SK-N-SH (cell line): Measurements from ENCODE around the gene CD28. TPM values are rescaled to one million over a fixed set of nuclear protein-coding genes. Genes with fewer than 3 reads are reported as not detected.

Experiments
- CTCF ChIA-PET: fragments of 300-600, 350-600 bp; formaldehyde crosslinking; extraction: SDS; loops from one replicate; lab custom pipeline; 2021; lab: Yijun Ruan, JAX
- POLR2A ChIA-PET: fragments of 350-600 bp; sonication (Branson Sonifier 250); formaldehyde crosslinking; extraction: SDS; loops from one replicate; lab custom pipeline; 2020; ENCODE audit warnings: antibody characterized with exemption, inconsistent platforms; lab: Yijun Ruan, JAX
- DNase-seq: peaks from one replicate; pipeline ENCODE4 v3.0.0; 2012
- H2AFZ ChIP-seq: fragments of 200-600 bp; sonication (generic); 2 replicates; pipeline ENCODE4 v1.8.1; 2016; ENCODE audit warnings: antibody characterized with exemption, mild to moderate bottlenecking, low read depth
- H3F3A ChIP-seq: fragments of 200-600 bp; sonication (generic); replicated peaks from 2 replicates; pipeline ENCODE3; 2016; ENCODE audit warnings: antibody characterized with exemption, mild to moderate bottlenecking; ENCODE audit not compliant: insufficient read depth
- H3K27ac ChIP-seq, 2 experiments: fragments of 200-500 bp in 1 of 2; fragments of 200-600 bp in 1 of 2; sonication (Bioruptor generic) in 1 of 2; sonication (generic), shearing (Covaris generic) in 1 of 2; 2 replicates each; pipeline versions ENCODE4 v1.5.1 to v1.6.1; 2014 to 2016; ENCODE audit warnings: low read depth in 2 of 2, inconsistent platforms in 1 of 2, low read length in 1 of 2, mild to moderate bottlenecking in 1 of 2, mixed read lengths in 1 of 2
- H3K27me3 ChIP-seq: fragments of 200-600 bp; sonication (generic), shearing (Covaris generic); 2 replicates; pipeline ENCODE4 v1.6.1; 2016; ENCODE audit warnings: mixed run types; ENCODE audit not compliant: insufficient read depth
- H3K36me3 ChIP-seq, 2 experiments: fragments of 200-500 bp in 1 of 2; fragments of 200-600 bp in 1 of 2; sonication (Bioruptor generic) in 1 of 2; sonication (generic) in 1 of 2; replicated peaks in 1 of 2; 2 replicates each; pipeline versions ENCODE3 to v1.5.1; 2014 to 2016; ENCODE audit warnings: low read length in 1 of 2, mild to moderate bottlenecking in 1 of 2; ENCODE audit not compliant: insufficient read depth in 2 of 2, control insufficient read depth in 1 of 2
- H3K4me1 ChIP-seq, 2 experiments: fragments of 200-500 bp in 1 of 2; fragments of 200-600 bp in 1 of 2; sonication (Bioruptor generic) in 1 of 2; sonication (generic), shearing (Covaris generic) in 1 of 2; 2 replicates each; pipeline versions ENCODE4 v1.5.1 to v1.6.1; 2014 to 2016; ENCODE audit warnings: low read depth in 1 of 2, low read length in 1 of 2, mixed run types in 1 of 2; ENCODE audit not compliant: insufficient read depth in 2 of 2, control insufficient read depth in 1 of 2
- H3K4me2 ChIP-seq: fragments of 200-600 bp; sonication (generic), shearing (Covaris generic); 2 replicates; pipeline ENCODE4 v1.6.1; 2017; ENCODE audit warnings: mixed run types
- H3K4me3 ChIP-seq, 2 experiments: fragments of 200-500 bp in 1 of 2; fragments of 200-600 bp in 1 of 2; sonication (Bioruptor generic) in 1 of 2; sonication (generic), shearing (Covaris generic) in 1 of 2; 2 replicates each; pipeline versions ENCODE4 v1.5.1 to v1.8.1; 2014 to 2016; ENCODE audit warnings: low read depth in 2 of 2, inconsistent platforms in 1 of 2, low read length in 1 of 2, mild to moderate bottlenecking in 1 of 2, mixed read lengths in 1 of 2, moderate library complexity in 1 of 2
- H3K79me2 ChIP-seq: fragments of 200-600 bp; sonication (generic); 2 replicates; pipeline ENCODE4 v1.8.1; 2017; ENCODE audit warnings: mild to moderate bottlenecking; ENCODE audit not compliant: insufficient read depth
- H3K9ac ChIP-seq: fragments of 200-600 bp; sonication (generic); 2 replicates; pipeline ENCODE4 v1.6.1; 2017; ENCODE audit warnings: mixed run types
- H3K9me2 ChIP-seq: fragments of 200-600 bp; sonication (generic); 2 replicates; pipeline ENCODE4 v1.6.1; 2017; ENCODE audit warnings: mixed run types
- H3K9me3 ChIP-seq: fragments of 200-600 bp; sonication (generic); 2 replicates; pipeline ENCODE4 v1.6.1; 2017; ENCODE audit warnings: mixed run types, mild to moderate bottlenecking, moderate library complexity
- H4K20me1 ChIP-seq: fragments of 200-600 bp; sonication (generic); 2 replicates; pipeline ENCODE4 v1.6.1; 2017; ENCODE audit warnings: mild to moderate bottlenecking, mixed run types; ENCODE audit not compliant: insufficient read depth
- ELF1 ChIP-seq: IDR thresholded peaks from 2 replicates; pipeline ENCODE4 v1.4.0; 2012
- EP300 ChIP-seq, 2 experiments: IDR thresholded peaks; 2 replicates each; pipeline versions ENCODE4 v1.4.0 to v1.6.1; 2012; ENCODE audit warnings: borderline replicate concordance in 1 of 2, low read depth in 1 of 2, low read length in 1 of 2
- EZH2phosphoT487 ChIP-seq: fragments of 200-600 bp; sonication (generic); IDR thresholded peaks from 2 replicates; pipeline ENCODE4 v1.6.1; 2017; ENCODE audit warnings: low read depth, mixed run types, mild to moderate bottlenecking, antibody characterized with exemption, moderate library complexity, borderline replicate concordance
- FOXJ3 ChIP-seq: sonication (generic); formaldehyde crosslinking; IDR thresholded peaks from 2 replicates; pipeline ENCODE4 v1.5.1; 2020; ENCODE audit warnings: mild to moderate bottlenecking, missing genetic modification reagents
- JUND ChIP-seq: IDR thresholded peaks from 2 replicates; pipeline ENCODE4 v1.4.0; 2012
- MEF2A ChIP-seq: IDR thresholded peaks from 2 replicates; pipeline ENCODE4 v1.4.0; 2012; ENCODE audit warnings: low read depth, borderline replicate concordance
- NFIC ChIP-seq: IDR thresholded peaks from 2 replicates; pipeline ENCODE4 v1.4.0; 2012; ENCODE audit warnings: borderline replicate concordance
- POLR2AphosphoS5 ChIP-seq: IDR thresholded peaks from 2 replicates; pipeline ENCODE4 v1.6.1; 2012; ENCODE audit warnings: low read depth, low read length
- RAD21 ChIP-seq: IDR thresholded peaks from 2 replicates; pipeline ENCODE4 v1.6.1; 2012; ENCODE audit warnings: mild to moderate bottlenecking, low read length
- RFX5 ChIP-seq: IDR thresholded peaks from 2 replicates; pipeline ENCODE4 v1.6.1; 2012; ENCODE audit warnings: mild to moderate bottlenecking, improper control_type of control experiment, low read length
- RXRA ChIP-seq: IDR thresholded peaks from 2 replicates; pipeline ENCODE4 v1.4.0; 2012; ENCODE audit warnings: low read depth, mild to moderate bottlenecking, borderline replicate concordance
- SIN3A ChIP-seq: IDR thresholded peaks from 2 replicates; pipeline ENCODE4 v1.6.1; 2012; ENCODE audit warnings: low read depth, mild to moderate bottlenecking, low read length, moderate library complexity, borderline replicate concordance
- SMC3 ChIP-seq: IDR thresholded peaks from 2 replicates; pipeline ENCODE4 v1.6.1; 2012; ENCODE audit warnings: low read depth, low read length, improper control_type of control experiment
- USF2 ChIP-seq: fragments of 150-350 bp; IDR thresholded peaks from 2 replicates; pipeline ENCODE4 v1.6.1; 2017; ENCODE audit warnings: antibody characterized with exemption, low read length, low read depth, borderline replicate concordance
- WGBS: methylation state at CpG from one replicate; pipeline ENCODE4 v1.1.6; 2017; ENCODE audit warnings: low lambda C conversion rate; 5-methylcytosine and 5-hydroxymethylcytosine counted together
- polyA plus RNA-seq, 3 experiments: library from polyadenylated mRNA; depleted of rRNA; stranded (reverse); fragments of >200 nt; gene quantifications; 2 replicates each; pipeline ENCODE4 v1.2.3, GENCODE V29; 2012
- TF ChIP-seq, protein P1 (sequence below): IDR thresholded peaks from 2 replicates; pipeline ENCODE4 v1.4.0; 2012; ENCODE audit warnings: low read depth, borderline replicate concordance
- TF ChIP-seq, protein P2 (sequence below): IDR thresholded peaks from 2 replicates; pipeline ENCODE4; 2012

Gene CD28
- polyA plus RNA-seq, 1 of the 3 experiments (the other 2 are of a cell fraction): 0.05 TPM

- no peaks in the 10 kb centered on the region for H4K20me1 ChIP-seq
- no peaks in the 10 kb centered on the region for H3K27me3 ChIP-seq
- H3K4me3 ChIP-seq: no peak overlapping the region
- no peak overlapping the region for H3K9ac ChIP-seq
- POLR2A ChIA-PET: no interaction called here
- no peak overlapping the region for H3K27ac ChIP-seq
- H3K4me2 ChIP-seq: no peak overlapping the region
- peak; percentile 42 for DNase-seq
- H3K9me3 ChIP-seq: no peaks in the 10 kb centered on the region
- H3K4me1 ChIP-seq: no peaks in the 10 kb centered on the region
- CTCF ChIA-PET: interaction anchor here (0.6 kb wide), 1 partner anchor 155 kb away, joined by 4 read pairs; no protein-coding TSS in a partner anchor
- H3K36me3 ChIP-seq: no peaks in the 10 kb centered on the region
- H3K9me2 ChIP-seq: no peaks in the 10 kb centered on the region
- H2AFZ ChIP-seq: no peak overlapping the region
- H3F3A ChIP-seq: no peaks in the 10 kb centered on the region
- no peaks in the 10 kb centered on the region for H3K79me2 ChIP-seq
- TF ChIP-seq RXRA: no peak
- no peak for TF ChIP-seq POLR2AphosphoS5
- no peak for TF ChIP-seq FOXJ3
- TF ChIP-seq RFX5: no peak
- no peak for TF ChIP-seq EP300 (IDR thresholded peaks at IDR 0.05; ENCODE audit: borderline replicate concordance in 1 of 2, low read depth in 1 of 2, low read length in 1 of 2)
- no peak for TF ChIP-seq SMC3
- no peak for TF ChIP-seq NFIC
- TF ChIP-seq, protein P1, sequence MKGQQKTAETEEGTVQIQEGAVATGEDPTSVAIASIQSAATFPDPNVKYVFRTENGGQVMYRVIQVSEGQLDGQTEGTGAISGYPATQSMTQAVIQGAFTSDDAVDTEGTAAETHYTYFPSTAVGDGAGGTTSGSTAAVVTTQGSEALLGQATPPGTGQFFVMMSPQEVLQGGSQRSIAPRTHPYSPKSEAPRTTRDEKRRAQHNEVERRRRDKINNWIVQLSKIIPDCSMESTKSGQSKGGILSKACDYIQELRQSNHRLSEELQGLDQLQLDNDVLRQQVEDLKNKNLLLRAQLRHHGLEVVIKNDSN: no peak
- TF ChIP-seq RAD21: no peak
- TF ChIP-seq ELF1: no peak
- TF ChIP-seq SIN3A: no peak
- no peak for TF ChIP-seq JUND
- TF ChIP-seq USF2: no peak
- no peak for TF ChIP-seq MEF2A
- TF ChIP-seq EZH2phosphoT487: no peak
Observed at GRCh38 chr2:203662951-203663350, 43.5 kb upstream of the CD28 start.

- no peaks in the 10 kb centered on the region for H3K9me3 ChIP-seq
- no peak overlapping the region for H3K9ac ChIP-seq
- ChIA-PET CTCF (interaction anchor here (1.4 kb wide), 1 partner anchor 13 kb away, joined by 4 read pairs; no protein-coding TSS in a partner anchor), POLR2A (no interaction called here)
- TF ChIP-seq POLR2AphosphoS5: no peak
- no peak for TF ChIP-seq ELF1
- TF ChIP-seq, protein P2, sequence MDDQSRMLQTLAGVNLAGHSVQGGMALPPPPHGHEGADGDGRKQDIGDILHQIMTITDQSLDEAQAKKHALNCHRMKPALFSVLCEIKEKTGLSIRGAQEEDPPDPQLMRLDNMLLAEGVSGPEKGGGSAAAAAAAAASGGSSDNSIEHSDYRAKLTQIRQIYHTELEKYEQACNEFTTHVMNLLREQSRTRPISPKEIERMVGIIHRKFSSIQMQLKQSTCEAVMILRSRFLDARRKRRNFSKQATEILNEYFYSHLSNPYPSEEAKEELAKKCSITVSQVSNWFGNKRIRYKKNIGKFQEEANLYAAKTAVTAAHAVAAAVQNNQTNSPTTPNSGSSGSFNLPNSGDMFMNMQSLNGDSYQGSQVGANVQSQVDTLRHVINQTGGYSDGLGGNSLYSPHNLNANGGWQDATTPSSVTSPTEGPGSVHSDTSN: no peak
- no peak for DNase-seq
- no peaks in the 10 kb centered on the region for H3K79me2 ChIP-seq
- 70% methylated on average over 7 of the region's 7 CpGs for WGBS
- no peak overlapping the region for H3K4me3 ChIP-seq
- H2AFZ ChIP-seq: no peak overlapping the region
- no peaks in the 10 kb centered on the region for H3K36me3 ChIP-seq
- no peaks in the 10 kb centered on the region for H3K9me2 ChIP-seq
- no peaks in the 10 kb centered on the region for H3K27me3 ChIP-seq
- H3K27ac ChIP-seq: no peak overlapping the region
- no peaks in the 10 kb centered on the region for H3K4me1 ChIP-seq
- no peak overlapping the region for H3K4me2 ChIP-seq
- H3F3A ChIP-seq: no peaks in the 10 kb centered on the region
- no peaks in the 10 kb centered on the region for H4K20me1 ChIP-seq
Observed at GRCh38 chr2:203664029-203664755, 42.2 kb upstream of the CD28 start.
